GM12878 (cell line): ENCODE results near the gene RAPGEF3. TPM values are rescaled to one million over a fixed set of nuclear protein-coding genes. Genes with fewer than 3 reads are reported as not detected.

ENCODE experiments used
- ATAC-seq: fragments of 200-7000 bp; cut with Tn5 transposase; 3 replicates; pipeline ENCODE4 v1.9.1; 2020; ENCODE audit warnings: mild to moderate bottlenecking, moderate library complexity
- BruUV-seq: library from RNA; stranded (reverse); fragments of 400-500 nt; replicated peaks from 2 replicates; lab custom pipeline; 2021; lab: Mats Ljungman, UMichigan
- CTCF ChIA-PET: fragments of 300-600 bp; sonication (Branson Sonifier 250); formaldehyde crosslinking; extraction: SDS; loops from one replicate; lab custom pipeline; 2021; ENCODE audit warnings: inconsistent platforms; lab: Yijun Ruan, JAX
- POLR2A ChIA-PET: fragments of 350-600 bp; formaldehyde crosslinking; extraction: SDS; loops from one replicate; lab custom pipeline; 2021; ENCODE audit warnings: inconsistent platforms; lab: Charles Lee
- RAD21 ChIA-PET: fragments of 300-600 bp; sonication (Branson Sonifier 250); formaldehyde crosslinking; loops from one replicate; lab custom pipeline; 2023; ENCODE audit warnings: antibody characterized with exemption; ENCODE audit not compliant: unreplicated experiment; lab: Charles Lee
- SMC1A ChIA-PET: fragments of 300-600 bp; sonication (Branson Sonifier 250); formaldehyde crosslinking; loops from one replicate; lab custom pipeline; 2023; ENCODE audit not compliant: unreplicated experiment, uncharacterized antibody; lab: Charles Lee
- DNase-seq: peaks from one replicate; pipeline ENCODE4 v3.0.0-alpha.2; 2011; ENCODE audit warnings: low read depth, low spot score
- FAIRE-seq: peaks from 3 replicates; lab custom pipeline; 2011; peaks lifted over from hg19 to GRCh38; lab: Jason Lieb, UNC
- H2AFZ ChIP-seq: 2 replicates; pipeline ENCODE4 v1.6.0; 2011; ENCODE audit warnings: low read depth, low read length, control low read depth; ENCODE audit not compliant: control insufficient read depth
- H3K27ac ChIP-seq: 2 replicates; pipeline ENCODE4 v1.5.1; 2011; ENCODE audit warnings: control low read depth; ENCODE audit not compliant: control insufficient read depth, insufficient read depth
- H3K27me3 ChIP-seq, 2 experiments: replicated peaks in 1 of 2; 2 replicates each; pipeline versions ENCODE4 v1.6.0 to v1.6.1; 2011; ENCODE audit warnings: low read length in 1 of 2; ENCODE audit not compliant: control insufficient read depth in 2 of 2, insufficient read depth in 2 of 2
- H3K36me3 ChIP-seq, 2 experiments: 2 replicates each; pipeline ENCODE4 v1.5.1; 2011; ENCODE audit warnings: low read length in 1 of 2; ENCODE audit not compliant: control insufficient read depth in 2 of 2, insufficient read depth in 2 of 2
- H3K4me1 ChIP-seq: 2 replicates; pipeline ENCODE4 v1.6.1; 2011; ENCODE audit warnings: mild to moderate bottlenecking, low read length, moderate library complexity, mixed read lengths; ENCODE audit not compliant: control insufficient read depth, insufficient read depth
- H3K4me2 ChIP-seq: 2 replicates; pipeline ENCODE4 v1.6.0; 2011; ENCODE audit warnings: control low read depth; ENCODE audit not compliant: control insufficient read depth, insufficient read depth
- H3K4me3 ChIP-seq: fragments of 200-600 bp; sonication (generic); 2 replicates; pipeline ENCODE4 v1.5.1; 2016
- H3K79me2 ChIP-seq: 2 replicates; pipeline ENCODE4 v1.6.0; 2011; ENCODE audit warnings: low read length; ENCODE audit not compliant: control insufficient read depth, insufficient read depth
- H3K9ac ChIP-seq: 2 replicates; pipeline ENCODE4 v1.8.0; 2011; ENCODE audit warnings: low read length, control low read depth, mixed read lengths; ENCODE audit not compliant: control insufficient read depth, insufficient read depth
- H3K9me3 ChIP-seq: replicated peaks from 3 replicates; pipeline ENCODE4 v1.5.1; 2011; ENCODE audit warnings: mild to moderate bottlenecking, low read length; ENCODE audit not compliant: control insufficient read depth, insufficient read depth
- H4K20me1 ChIP-seq: 2 replicates; pipeline ENCODE4 v1.6.0; 2011; ENCODE audit not compliant: control insufficient read depth, insufficient read depth
- ELK1 ChIP-seq: IDR thresholded peaks from 2 replicates; pipeline ENCODE4 v1.6.1; 2012; ENCODE audit warnings: low read depth, low read length, improper control_type of control experiment
- EP300 ChIP-seq, 2 experiments: fragments of 150-350 bp in 1 of 2; IDR thresholded peaks; 2 replicates each; pipeline ENCODE4 v1.6.1; 2011 to 2012; ENCODE audit warnings: low read depth in 2 of 2, low read length in 2 of 2, borderline replicate concordance in 1 of 2, improper control_type of control experiment in 1 of 2, inconsistent platforms in 1 of 2; ENCODE audit not compliant: control insufficient read depth in 1 of 2
- HSF1 ChIP-seq: fragments of 150-350 bp; IDR thresholded peaks from 2 replicates; pipeline ENCODE4 v1.6.1; 2014; ENCODE audit warnings: mild to moderate bottlenecking, low read depth, low read length
- IKZF1 ChIP-seq: fragments of 450-650 bp; conservative IDR thresholded peaks from 2 replicates; pipeline ENCODE4 v1.6.1; 2017; ENCODE audit warnings: antibody characterized with exemption, mild to moderate bottlenecking
- NFXL1 ChIP-seq: fragments of 450-650 bp; IDR thresholded peaks from 2 replicates; pipeline ENCODE4 v1.6.1; 2017; ENCODE audit warnings: antibody characterized with exemption, mild to moderate bottlenecking, borderline replicate concordance
- NRF1 ChIP-seq: conservative IDR thresholded peaks from 2 replicates; pipeline ENCODE4 v1.6.1; 2011; ENCODE audit warnings: mild to moderate bottlenecking, low read depth, low read length, improper control_type of control experiment
- PAX8 ChIP-seq: fragments of 450-650 bp; IDR thresholded peaks from 2 replicates; pipeline ENCODE4 v1.6.1; 2017; ENCODE audit warnings: mild to moderate bottlenecking, moderate library complexity
- RELA ChIP-seq: fragments of 450-650 bp; IDR thresholded peaks from 2 replicates; pipeline ENCODE4 v1.8.0; 2014; ENCODE audit warnings: borderline replicate concordance; ENCODE audit not compliant: partially characterized antibody
- SIN3A ChIP-seq: IDR thresholded peaks from 2 replicates; pipeline ENCODE4 v1.6.1; 2012; ENCODE audit warnings: low read depth, low read length, improper control_type of control experiment
- SMC3 ChIP-seq: IDR thresholded peaks from 2 replicates; pipeline ENCODE4 v1.6.1; 2011; ENCODE audit warnings: low read length, improper control_type of control experiment, borderline replicate concordance
- SRF ChIP-seq, 2 experiments: IDR thresholded peaks; 2 replicates each; pipeline ENCODE4 v1.6.1; 2011; ENCODE audit warnings: low read depth in 2 of 2, low read length in 2 of 2, mild to moderate bottlenecking in 1 of 2, moderate library complexity in 1 of 2
- ZNF207 ChIP-seq: fragments of 450-650 bp; IDR thresholded peaks from 2 replicates; pipeline ENCODE4 v1.6.1; 2014; ENCODE audit warnings: antibody characterized with exemption, mild to moderate bottlenecking, borderline replicate concordance
- WGBS: methylation state at CpG from one replicate; pipeline ENCODE4 v1.1.6; 2016; ENCODE audit warnings: low lambda C conversion rate; ENCODE audit not compliant: insufficient replicate concordance, insufficient coverage; ENCODE audit errors: missing lambda C conversion rate; 5-methylcytosine and 5-hydroxymethylcytosine counted together
- in situ Hi-C: fragments of 300-500 bp; cut with MboI; formaldehyde crosslinking; loops from 9 replicates; pipeline ENCODE4 v1.14.3; 2018; ENCODE audit warnings: mixed read lengths
- intact Hi-C: fragments of 100-400 bp; cut with micrococcal nuclease; formaldehyde crosslinking; loops from one replicate; pipeline ENCODE4 v1.14.2; 2022; ENCODE audit not compliant: unreplicated experiment
- polyA plus RNA-seq, 11 experiments: library from polyadenylated mRNA; depleted of rRNA in 4 of 11; unstranded in 6 of 11; stranded (reverse) in 5 of 11; fragments of >200 nt; fragmentation: Nextera tagmentation in 4 of 11; fragmentation: Illumina TruSeq in 1 of 11; extraction: Ambion mirVana in 4 of 11; extraction: Trizol in 1 of 11; gene quantifications; 1 replicate in 1 of 11; 2 replicates in 10 of 11; pipeline versions ENCODE4 v1.2.1 to v1.2.3, GENCODE V29; 2011 to 2016; ENCODE audit warnings: inconsistent platforms in 2 of 11, missing spikeins in 2 of 11, low read depth in 1 of 11
- total RNA-seq, 4 experiments: library from RNA; depleted of rRNA in 3 of 4; stranded (reverse); fragments of >200 nt in 3 of 4; fragmentation: Illumina TruSeq in 1 of 4; extraction: Trizol in 1 of 4; gene quantifications; 2 replicates each; pipeline versions ENCODE4 v1.2.1 to v1.2.3, GENCODE V29; 2013 to 2021

RAPGEF3 gene
- total and polyA plus RNA-seq, 10 of the 15 experiments (the other 5 are each of a cell fraction or from before 2014, with no cell fraction given): 0.02 to 0.92 (median 0.31) TPM; not detected in 2

GRCh38 chr12:47783024-47783755, 24.5 kb upstream of the RAPGEF3 start (continued):
- TF ChIP-seq HSF1 (no peak), RELA (no peak), ZNF207 (no peak), NRF1 (no peak)
- TF ChIP-seq, all 136 proteins: peak for 0

- POLR2A ChIA-PET: no interaction called here
- Histone ChIP-seq H3K27me3 (no peaks in the 10 kb centered on the region), H3K9ac (no peak overlapping the region), H4K20me1 (no peaks in the 10 kb centered on the region), H3K4me1 (no peaks in the 10 kb centered on the region), H3K79me2 (no peaks in the 10 kb centered on the region), H3K27ac (no peak overlapping the region), H3K4me3 (no peak overlapping the region), H3K4me2 (no peak overlapping the region)
- in situ Hi-C loops: no loop called here
- CTCF ChIA-PET: interaction anchor here (7.1 to 19.3 kb wide), 4 partner anchors 15 to 66 kb away, joined by 77 to 814 read pairs (median 140); no protein-coding TSS in a partner anchor
- 73% methylated on average over 8 of the region's 8 CpGs for WGBS
- TF ChIP-seq EP300 (IDR thresholded peaks at IDR 0.05; ENCODE audit: borderline replicate concordance in 1 of 2, control insufficient read depth in 1 of 2, low read depth in 2 of 2, low read length in 2 of 2): no peak
- no peak for TF ChIP-seq IKZF1
- no peak for TF ChIP-seq SMC3
- no peak for TF ChIP-seq SRF (IDR thresholded peaks at IDR 0.05; ENCODE audit: low read depth in 2 of 2, low read length in 2 of 2)
- no peak for TF ChIP-seq NFXL1
- TF ChIP-seq ELK1: no peak
- no peak for TF ChIP-seq PAX8
- no peak for TF ChIP-seq SIN3A
- TF ChIP-seq, all 136 proteins: peak for 0
- Histone ChIP-seq H2AFZ (no peak overlapping the region), H3K9me3 (no peaks in the 10 kb centered on the region), H3K36me3 (no peaks in the 10 kb centered on the region; a peak in 1 of 4 replicates)
- ChIA-PET SMC1A (interaction anchor here (0.6 to 11.3 kb wide), 3 partner anchors 40 to 129 kb away, joined by 3 to 139 read pairs (median 3); no protein-coding TSS in a partner anchor), RAD21 (interaction anchor here (1.2 to 9.0 kb wide), 5 partner anchors 15 to 67 kb away, joined by 3 to 120 read pairs (median 28); no protein-coding TSS in a partner anchor)
- intact Hi-C loops: no loop called here
- no TSS peak for BruUV-seq
- ATAC-seq (no peak), FAIRE-seq (no peak), DNase-seq (no peak)
Measured at GRCh38 chr12:47782372-47782770, 23.7 kb upstream of the RAPGEF3 start.
